ENCODE data around the gene LNPEP.

LNPEP gene

GRCh38 chr5:97041239-97041638 is 105.4 kb downstream of the LNPEP start:
- DNase-seq (ENCODE audit: extremely low read depth, insufficient read length): no peak
- no peak for TF ChIP-seq CTCF (IDR thresholded peaks at IDR 0.05; ENCODE audit: insufficient read depth, low read length, poor library complexity, severe bottlenecking)
- H3K36me3 ChIP-seq (ENCODE audit: control insufficient read depth, insufficient read depth, low read length): no peaks in the 10 kb centered on the region; the same call in 1 of the 2 replicates
- no peaks in the 10 kb centered on the region for H3K27me3 ChIP-seq (replicated peaks; ENCODE audit: control insufficient read depth, insufficient read depth, low read length)
- no peak overlapping the region for H3K4me3 ChIP-seq (replicated peaks; ENCODE audit: low read depth, low read length)

GRCh38 chr5:97042996-97043395 is 107.1 kb downstream of the LNPEP start:
- H3K27me3 ChIP-seq (replicated peaks; ENCODE audit: control insufficient read depth, insufficient read depth, low read length): no peaks in the 10 kb centered on the region
- no peak for TF ChIP-seq CTCF (IDR thresholded peaks at IDR 0.05; ENCODE audit: insufficient read depth, low read length, poor library complexity, severe bottlenecking)
- H3K4me3 ChIP-seq (replicated peaks; ENCODE audit: low read depth, low read length): no peak overlapping the region
- no peaks in the 10 kb centered on the region; the same call in 1 of the 2 replicates for H3K36me3 ChIP-seq (ENCODE audit: control insufficient read depth, insufficient read depth, low read length)
- DNase-seq (ENCODE audit: extremely low read depth, insufficient read length): no peak

GRCh38 chr5:97043511-97043910 is 107.6 kb downstream of the LNPEP start:
- Histone ChIP-seq H3K36me3 (ENCODE audit: control insufficient read depth, insufficient read depth, low read length) (no peaks in the 10 kb centered on the region), H3K4me3 (replicated peaks; ENCODE audit: low read depth, low read length) (no peak overlapping the region), H3K27me3 (replicated peaks; ENCODE audit: control insufficient read depth, insufficient read depth, low read length) (no peaks in the 10 kb centered on the region; the same call in 1 of the 2 replicates)
- no peak for DNase-seq (ENCODE audit: extremely low read depth, insufficient read length)
- TF ChIP-seq CTCF (IDR thresholded peaks at IDR 0.05; ENCODE audit: insufficient read depth, low read length, poor library complexity, severe bottlenecking): no peak

- no peaks in the 10 kb centered on the region; the same call in 1 of the 2 replicates for H3K27me3 ChIP-seq (replicated peaks; ENCODE audit: control insufficient read depth, insufficient read depth, low read length)
- no peaks in the 10 kb centered on the region for H3K36me3 ChIP-seq (ENCODE audit: control insufficient read depth, insufficient read depth, low read length)
- H3K4me3 ChIP-seq (replicated peaks; ENCODE audit: low read depth, low read length): no peak overlapping the region
- DNase-seq (ENCODE audit: extremely low read depth, insufficient read length): no peak
- TF ChIP-seq CTCF (IDR thresholded peaks at IDR 0.05; ENCODE audit: insufficient read depth, low read length, poor library complexity, severe bottlenecking): peak; percentile 17
Measured at GRCh38 chr5:97044052-97044451, 108.2 kb downstream of the LNPEP start.

- no peaks in the 10 kb centered on the region; the same call in 1 of the 2 replicates for H3K27me3 ChIP-seq (replicated peaks; ENCODE audit: control insufficient read depth, insufficient read depth, low read length)
- no peak overlapping the region for H3K4me3 ChIP-seq (replicated peaks; ENCODE audit: low read depth, low read length)
- no peak for DNase-seq (ENCODE audit: extremely low read depth, insufficient read length)
- TF ChIP-seq CTCF (IDR thresholded peaks at IDR 0.05; ENCODE audit: insufficient read depth, low read length, poor library complexity, severe bottlenecking): no peak
- H3K36me3 ChIP-seq (ENCODE audit: control insufficient read depth, insufficient read depth, low read length): no peaks in the 10 kb centered on the region
Measured at GRCh38 chr5:97046270-97046982, 110.5 kb downstream of the LNPEP start.
